Fibroblast of mammary gland (primary cell): ENCODE results near the gene CCDC201.

Source experiments
- DNase-seq: peaks from one replicate; pipeline ENCODE4 v3.0.0-alpha.2; 2010; ENCODE audit warnings: low read depth
- H3K4me3 ChIP-seq: 2 replicates; pipeline ENCODE4 v1.5.1; 2011; ENCODE audit warnings: low read depth, mild to moderate bottlenecking, low read length, moderate library complexity; ENCODE audit not compliant: control insufficient read depth
- TF ChIP-seq, protein P1 (sequence below): conservative IDR thresholded peaks from 2 replicates; pipeline ENCODE4 v1.5.1; 2011; ENCODE audit warnings: low read depth, low read length, inconsistent platforms; ENCODE audit not compliant: control insufficient read depth, insufficient read depth

CCDC201 gene

DNA sequence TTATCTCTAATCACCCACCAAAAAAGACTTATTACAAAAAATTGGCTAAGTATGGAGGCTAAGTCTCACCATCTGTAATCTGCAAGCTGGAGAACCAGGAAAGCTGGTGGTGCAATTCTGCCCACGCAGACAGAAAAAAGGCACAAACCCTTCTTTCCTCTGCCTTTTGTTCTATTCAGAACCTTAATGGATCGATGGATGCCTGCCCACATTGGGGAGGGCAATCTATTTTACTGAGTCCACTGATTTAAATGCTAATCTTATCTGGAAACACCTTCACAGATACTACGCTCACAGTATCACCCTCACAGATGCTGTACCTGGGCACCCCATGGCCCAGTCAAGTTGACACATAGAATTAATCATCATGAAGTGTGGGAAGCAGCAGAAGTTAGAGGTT is 38.0 kb upstream of the CCDC201 start:
- H3K4me3 ChIP-seq = no peak overlapping the region
- no peak for DNase-seq
- TF ChIP-seq, protein P1, sequence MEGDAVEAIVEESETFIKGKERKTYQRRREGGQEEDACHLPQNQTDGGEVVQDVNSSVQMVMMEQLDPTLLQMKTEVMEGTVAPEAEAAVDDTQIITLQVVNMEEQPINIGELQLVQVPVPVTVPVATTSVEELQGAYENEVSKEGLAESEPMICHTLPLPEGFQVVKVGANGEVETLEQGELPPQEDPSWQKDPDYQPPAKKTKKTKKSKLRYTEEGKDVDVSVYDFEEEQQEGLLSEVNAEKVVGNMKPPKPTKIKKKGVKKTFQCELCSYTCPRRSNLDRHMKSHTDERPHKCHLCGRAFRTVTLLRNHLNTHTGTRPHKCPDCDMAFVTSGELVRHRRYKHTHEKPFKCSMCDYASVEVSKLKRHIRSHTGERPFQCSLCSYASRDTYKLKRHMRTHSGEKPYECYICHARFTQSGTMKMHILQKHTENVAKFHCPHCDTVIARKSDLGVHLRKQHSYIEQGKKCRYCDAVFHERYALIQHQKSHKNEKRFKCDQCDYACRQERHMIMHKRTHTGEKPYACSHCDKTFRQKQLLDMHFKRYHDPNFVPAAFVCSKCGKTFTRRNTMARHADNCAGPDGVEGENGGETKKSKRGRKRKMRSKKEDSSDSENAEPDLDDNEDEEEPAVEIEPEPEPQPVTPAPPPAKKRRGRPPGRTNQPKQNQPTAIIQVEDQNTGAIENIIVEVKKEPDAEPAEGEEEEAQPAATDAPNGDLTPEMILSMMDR = no peak

DNA sequence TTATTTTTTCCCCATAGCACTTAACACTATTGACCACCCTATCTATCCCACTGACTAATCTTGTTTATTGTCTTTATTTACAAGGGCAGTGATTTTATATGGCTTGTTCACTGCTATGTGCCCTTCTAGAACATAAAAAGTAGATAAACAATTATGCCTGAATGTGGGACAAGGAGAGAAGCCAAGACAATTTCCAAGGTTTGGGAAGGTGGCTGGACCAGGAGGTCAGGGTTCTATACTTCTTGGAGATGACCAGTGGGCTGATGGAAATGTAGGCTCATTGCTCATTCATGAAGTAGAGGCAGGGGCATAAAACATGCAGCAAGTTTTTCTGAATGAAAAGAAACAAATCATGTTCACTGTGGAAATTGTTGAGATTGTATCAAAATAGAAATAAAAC is 36.7 kb upstream of the CCDC201 start:
- TF ChIP-seq, protein P1 = no peak
- DNase-seq = no peak
- H3K4me3 ChIP-seq = no peak overlapping the region

DNA sequence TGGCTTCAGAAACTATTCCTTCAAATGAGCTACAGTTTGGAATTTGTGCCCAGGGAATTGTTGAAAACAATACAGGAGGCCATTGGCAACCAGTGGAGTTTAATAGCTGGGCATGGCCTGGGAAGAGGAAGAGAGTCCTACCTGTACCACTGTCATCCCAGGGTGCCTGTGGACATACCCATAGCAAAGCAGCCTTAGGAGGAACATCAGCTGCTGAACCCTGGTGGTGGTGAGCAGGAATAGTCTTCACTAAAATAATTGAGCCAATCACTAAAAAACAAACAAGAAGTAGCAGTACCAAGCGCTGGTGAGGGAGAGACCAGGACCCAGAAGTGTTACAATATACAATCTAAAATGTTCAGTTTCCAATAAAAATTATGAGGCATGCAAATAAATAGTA is 29.9 kb upstream of the CCDC201 start:
- DNase-seq = no peak
- TF ChIP-seq, protein P1 = peak; percentile 18
- no peak overlapping the region for H3K4me3 ChIP-seq

DNA sequence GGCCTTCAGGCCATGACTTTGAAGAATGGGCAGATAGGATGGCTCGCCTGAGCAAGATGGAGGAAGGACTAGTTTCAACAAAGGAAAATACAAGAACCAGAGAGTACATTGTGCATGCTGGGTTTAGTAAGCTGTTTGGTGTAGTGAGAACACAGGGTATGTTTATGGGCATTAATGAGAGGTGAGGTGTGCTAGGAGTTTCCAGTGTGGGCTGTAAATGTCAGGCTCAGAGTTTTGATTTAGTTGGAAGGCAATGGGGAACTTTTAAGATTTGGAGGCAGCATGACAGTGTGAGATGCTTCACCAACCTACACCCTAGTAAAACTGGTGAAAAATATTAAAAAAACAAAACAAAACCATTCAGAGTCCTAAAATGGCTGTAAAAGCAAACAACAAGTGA is 28.7 kb upstream of the CCDC201 start:
- DNase-seq = no peak
- TF ChIP-seq, protein P1 = no peak
- H3K4me3 ChIP-seq = no peak overlapping the region

DNA sequence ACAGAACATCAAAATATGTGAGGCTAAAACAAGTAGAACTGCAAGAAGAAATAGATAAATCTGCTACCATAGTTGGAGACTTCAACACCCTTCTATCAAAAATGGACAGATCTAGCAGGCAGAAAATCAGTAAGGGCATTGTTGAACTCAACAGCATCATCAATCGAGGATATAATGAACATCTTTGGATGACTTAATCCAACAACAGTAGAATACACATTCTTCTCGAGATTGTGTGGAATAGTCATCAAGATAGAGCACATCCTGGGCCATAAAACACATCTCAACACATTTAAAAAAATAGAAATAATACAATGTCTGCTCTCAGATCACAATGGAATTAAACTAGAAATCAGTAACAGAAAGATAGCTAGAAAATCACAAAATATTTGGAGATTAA is 25.3 kb upstream of the CCDC201 start:
- DNase-seq = no peak
- no peak overlapping the region for H3K4me3 ChIP-seq
- TF ChIP-seq, protein P1 = no peak

DNA sequence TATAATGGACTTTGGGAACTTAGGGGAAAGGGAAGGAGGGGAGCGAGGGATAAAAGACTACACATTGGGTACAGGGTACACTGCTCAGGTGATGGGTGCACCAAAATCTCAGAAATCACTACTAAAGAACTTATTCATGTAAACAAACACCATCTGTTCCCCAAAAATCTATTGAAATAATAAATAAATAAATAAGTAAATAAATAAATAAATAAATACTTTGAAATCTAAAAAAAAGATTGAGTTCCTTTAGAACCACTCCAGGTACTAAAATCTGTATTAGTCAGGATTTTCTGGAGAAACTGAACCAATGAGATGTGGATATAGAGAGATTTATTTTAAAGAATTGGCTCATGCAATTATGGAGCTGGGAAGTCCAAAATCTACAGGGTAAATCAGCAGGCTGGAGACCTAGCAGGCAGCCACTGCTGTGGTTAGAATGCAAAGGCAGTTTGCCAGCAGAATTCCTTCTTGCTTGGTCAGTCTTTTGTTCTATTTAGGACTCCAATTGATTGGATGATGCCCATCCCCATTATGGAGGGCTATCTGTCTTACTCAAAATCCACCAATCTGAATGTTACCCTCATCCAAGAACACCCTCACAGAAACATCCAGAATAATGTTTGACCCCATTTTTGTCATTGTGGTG is 24.3 kb upstream of the CCDC201 start:
- TF ChIP-seq, protein P1 = no peak
- H3K4me3 ChIP-seq = no peak overlapping the region
- DNase-seq = peak; percentile 73

DNA sequence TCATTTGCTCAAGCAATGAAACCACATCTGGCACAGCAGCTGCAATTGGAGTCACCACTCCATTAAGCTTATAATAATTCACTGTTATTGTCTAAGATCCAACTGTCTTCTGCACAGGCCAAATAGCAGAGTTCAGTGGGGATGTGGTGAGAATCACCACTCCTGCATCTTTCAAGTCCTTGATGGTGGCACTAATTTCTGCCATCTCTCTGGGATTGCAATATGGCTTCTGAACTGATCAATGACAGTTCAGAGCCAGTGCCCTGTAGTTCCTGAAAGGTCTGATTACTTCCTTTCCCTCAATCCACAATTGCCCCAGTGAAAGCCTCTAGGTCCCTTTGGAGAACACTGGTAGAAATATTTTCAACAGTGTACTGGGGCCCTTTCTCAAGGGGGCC is 21.8 kb upstream of the CCDC201 start:
- H3K4me3 ChIP-seq = no peak overlapping the region
- no peak for DNase-seq
- TF ChIP-seq, protein P1 = no peak
